A549 treated with GW870086 at 1 μM for 4 hours (cell line): ENCODE measurements around the gene SCD. TPM values are rescaled to one million over a fixed set of nuclear protein-coding genes. Genes with fewer than 3 reads are reported as not detected.

Experiments used
- total RNA-seq: library from RNA; stranded (reverse); fragments of 200-300 nt; extraction: Qiagen RNA extraction; gene quantifications from 5 replicates; pipeline ENCODE4 v1.2.3, GENCODE V29; 2022; ENCODE audit warnings: low read depth

The SCD gene
- total RNA-seq = 136 to 195 TPM (median 167 TPM) in 5 replicates

GRCh38 chr10:100346765-100347567 is at the start of gene SCD:
Gene SCD (plus strand): TSS chr10:100347233. CDS start chr10:100347505, 272 bp downstream.

GRCh38 chr10:100330079-100330478 is 17.0 kb upstream of the SCD start, which contains the start of gene PKD2L1:
Gene PKD2L1 (minus strand): TSS chr10:100330228. CDS start chr10:100330103, 125 bp downstream.

Other genes with a start within 250 kb of the SCD start
- gene ERLIN1, start 161.2 kb upstream of the SCD start, total RNA-seq = 41.0 to 61.2 TPM (median 52.4 TPM) in 5 replicates
- 16.1 to 24.7 TPM (median 21.8 TPM) in 5 replicates for gene CHUK, start 117.6 kb upstream of the SCD start, total RNA-seq
- 20.6 to 25.6 TPM (median 22.3 TPM) in 5 replicates for gene CWF19L1, start 79.6 kb upstream of the SCD start, total RNA-seq
- gene BLOC1S2, start 60.6 kb upstream of the SCD start, total RNA-seq = 93.1 to 110 TPM (median 107 TPM) in 5 replicates
- 0.06 to 0.39 TPM (median 0.08 TPM) in 4 of 5 replicates, not detected in the other for gene PKD2L1, start 17.0 kb upstream of the SCD start, total RNA-seq
- gene WNT8B, start 115.8 kb downstream of the SCD start, total RNA-seq = not detected in 5 replicates
- 1.3 to 2.5 TPM (median 2.0 TPM) in 5 replicates for gene SEC31B, start 172.6 kb downstream of the SCD start, total RNA-seq
- 271 to 293 TPM (median 282 TPM) in 5 replicates for gene NDUFB8, start 182.6 kb downstream of the SCD start, total RNA-seq
- gene HIF1AN, start 188.7 kb downstream of the SCD start, total RNA-seq = 10.7 to 20.7 TPM (median 19.0 TPM) in 5 replicates